SU-DHL-6 (cell line): Measurements from ENCODE around the gene SLF1.

Source experiments
- EZH2phosphoT487 ChIP-seq: fragments of 200-600 bp; sonication (generic), shearing (Covaris generic); conservative IDR thresholded peaks from 2 replicates; pipeline ENCODE4 v1.6.1; 2018; ENCODE audit warnings: mild to moderate bottlenecking, antibody characterized with exemption, low read length, moderate library complexity, mixed read lengths
- TF ChIP-seq, protein P1 (sequence below): fragments of 200-600 bp; sonication (generic); IDR thresholded peaks from one replicate; pipeline ENCODE4 v1.5.1; 2017; ENCODE audit warnings: antibody characterized with exemption, mild to moderate bottlenecking, low read length, moderate library complexity; ENCODE audit not compliant: insufficient read depth, poor library complexity, severe bottlenecking

DNA sequence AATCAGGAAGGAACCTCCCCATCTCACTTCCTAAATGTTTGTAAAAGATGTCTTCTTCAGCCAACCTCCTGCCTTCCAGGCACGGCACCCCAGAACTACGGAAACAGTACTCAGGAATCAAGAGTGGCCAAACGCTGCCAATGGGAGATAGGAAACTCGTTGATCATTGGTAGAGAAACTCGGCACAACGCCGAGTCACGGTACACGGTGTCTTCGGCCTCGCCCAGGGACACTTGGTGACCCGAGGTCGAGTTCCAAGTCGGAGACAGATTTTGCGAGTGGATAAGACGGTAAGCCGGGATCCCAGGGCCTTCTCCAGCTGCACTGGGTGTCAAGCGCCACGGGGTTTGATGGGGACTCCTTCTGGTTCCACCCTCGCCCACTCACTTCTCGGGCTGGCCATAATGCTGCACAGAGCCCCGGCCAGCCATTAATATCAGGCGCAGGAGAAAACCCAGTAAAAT, 408 bp upstream of the SLF1 start:
- TF ChIP-seq, protein P1, sequence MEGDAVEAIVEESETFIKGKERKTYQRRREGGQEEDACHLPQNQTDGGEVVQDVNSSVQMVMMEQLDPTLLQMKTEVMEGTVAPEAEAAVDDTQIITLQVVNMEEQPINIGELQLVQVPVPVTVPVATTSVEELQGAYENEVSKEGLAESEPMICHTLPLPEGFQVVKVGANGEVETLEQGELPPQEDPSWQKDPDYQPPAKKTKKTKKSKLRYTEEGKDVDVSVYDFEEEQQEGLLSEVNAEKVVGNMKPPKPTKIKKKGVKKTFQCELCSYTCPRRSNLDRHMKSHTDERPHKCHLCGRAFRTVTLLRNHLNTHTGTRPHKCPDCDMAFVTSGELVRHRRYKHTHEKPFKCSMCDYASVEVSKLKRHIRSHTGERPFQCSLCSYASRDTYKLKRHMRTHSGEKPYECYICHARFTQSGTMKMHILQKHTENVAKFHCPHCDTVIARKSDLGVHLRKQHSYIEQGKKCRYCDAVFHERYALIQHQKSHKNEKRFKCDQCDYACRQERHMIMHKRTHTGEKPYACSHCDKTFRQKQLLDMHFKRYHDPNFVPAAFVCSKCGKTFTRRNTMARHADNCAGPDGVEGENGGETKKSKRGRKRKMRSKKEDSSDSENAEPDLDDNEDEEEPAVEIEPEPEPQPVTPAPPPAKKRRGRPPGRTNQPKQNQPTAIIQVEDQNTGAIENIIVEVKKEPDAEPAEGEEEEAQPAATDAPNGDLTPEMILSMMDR: no peak
- no peak for TF ChIP-seq EZH2phosphoT487
